HL-60 (cell line): ENCODE data around the gene ZRANB1.

ENCODE experiments used
- DNase-seq, 2 experiments: peaks; one replicate each; pipeline ENCODE4 v3.0.0-alpha.2; 2010 to 2020; ENCODE audit warnings: low read depth in 1 of 2, low spot score in 1 of 2
- H3K27ac ChIP-seq: fragments of 250-450 bp; sonication (Bioruptor Pico); replicated peaks from 2 replicates; pipeline ENCODE4 v1.5.1; 2020; ENCODE audit warnings: mild to moderate bottlenecking, moderate library complexity
- H3K27me3 ChIP-seq: fragments of 250-450 bp; sonication (Bioruptor Pico); 2 replicates; pipeline ENCODE4 v1.5.1; 2021; ENCODE audit warnings: mild to moderate bottlenecking, moderate library complexity; ENCODE audit not compliant: insufficient read depth, poor library complexity, severe bottlenecking
- H3K4me3 ChIP-seq: replicated peaks from 2 replicates; pipeline ENCODE4 v1.5.1; 2011; ENCODE audit warnings: mild to moderate bottlenecking, control low read depth, low read length; ENCODE audit not compliant: insufficient read depth
- GABPA ChIP-seq: IDR thresholded peaks from 2 replicates; pipeline ENCODE4 v1.6.1; 2012; ENCODE audit warnings: low read depth
- POLR2AphosphoS5 ChIP-seq: IDR thresholded peaks from 2 replicates; pipeline ENCODE4 v1.6.1; 2012; ENCODE audit warnings: low read depth
- SPI1 ChIP-seq: IDR thresholded peaks from 2 replicates; pipeline ENCODE4 v1.6.1; 2012; ENCODE audit warnings: low read depth, mild to moderate bottlenecking, borderline replicate concordance
- TF ChIP-seq, protein P1 (sequence below): IDR thresholded peaks from 2 replicates; pipeline ENCODE4 v1.6.1; 2012; ENCODE audit warnings: low read depth; ENCODE audit not compliant: insufficient replicate concordance
- TF ChIP-seq, protein P2 (sequence below): IDR thresholded peaks from one replicate; pipeline ENCODE4 v1.5.1; 2011; ENCODE audit warnings: low read length, control low read depth, inconsistent platforms; ENCODE audit not compliant: insufficient read depth

The ZRANB1 gene

DNA sequence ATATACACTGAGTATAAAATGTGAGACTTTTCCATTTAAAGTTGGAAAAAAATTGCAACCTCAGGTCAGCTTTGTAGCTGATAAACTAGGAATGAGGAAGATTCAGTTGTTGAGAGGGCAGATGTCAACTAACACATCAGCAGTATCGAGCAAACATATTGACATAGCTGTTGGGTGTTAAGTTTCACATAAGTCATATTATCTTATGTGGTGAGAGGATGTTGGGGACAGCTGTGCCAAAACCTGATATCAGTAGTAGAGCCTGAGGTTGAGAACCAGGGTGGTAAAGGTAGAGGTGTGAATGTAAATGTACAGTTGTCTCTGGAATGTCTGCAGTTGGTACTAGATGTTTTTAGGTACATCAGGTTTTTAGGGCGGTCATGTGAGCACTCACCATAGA lies 5.0 kb downstream of the ZRANB1 start:
- TF ChIP-seq SPI1 (no peak), POLR2AphosphoS5 (no peak), GABPA (no peak)
- TF ChIP-seq, protein P1, sequence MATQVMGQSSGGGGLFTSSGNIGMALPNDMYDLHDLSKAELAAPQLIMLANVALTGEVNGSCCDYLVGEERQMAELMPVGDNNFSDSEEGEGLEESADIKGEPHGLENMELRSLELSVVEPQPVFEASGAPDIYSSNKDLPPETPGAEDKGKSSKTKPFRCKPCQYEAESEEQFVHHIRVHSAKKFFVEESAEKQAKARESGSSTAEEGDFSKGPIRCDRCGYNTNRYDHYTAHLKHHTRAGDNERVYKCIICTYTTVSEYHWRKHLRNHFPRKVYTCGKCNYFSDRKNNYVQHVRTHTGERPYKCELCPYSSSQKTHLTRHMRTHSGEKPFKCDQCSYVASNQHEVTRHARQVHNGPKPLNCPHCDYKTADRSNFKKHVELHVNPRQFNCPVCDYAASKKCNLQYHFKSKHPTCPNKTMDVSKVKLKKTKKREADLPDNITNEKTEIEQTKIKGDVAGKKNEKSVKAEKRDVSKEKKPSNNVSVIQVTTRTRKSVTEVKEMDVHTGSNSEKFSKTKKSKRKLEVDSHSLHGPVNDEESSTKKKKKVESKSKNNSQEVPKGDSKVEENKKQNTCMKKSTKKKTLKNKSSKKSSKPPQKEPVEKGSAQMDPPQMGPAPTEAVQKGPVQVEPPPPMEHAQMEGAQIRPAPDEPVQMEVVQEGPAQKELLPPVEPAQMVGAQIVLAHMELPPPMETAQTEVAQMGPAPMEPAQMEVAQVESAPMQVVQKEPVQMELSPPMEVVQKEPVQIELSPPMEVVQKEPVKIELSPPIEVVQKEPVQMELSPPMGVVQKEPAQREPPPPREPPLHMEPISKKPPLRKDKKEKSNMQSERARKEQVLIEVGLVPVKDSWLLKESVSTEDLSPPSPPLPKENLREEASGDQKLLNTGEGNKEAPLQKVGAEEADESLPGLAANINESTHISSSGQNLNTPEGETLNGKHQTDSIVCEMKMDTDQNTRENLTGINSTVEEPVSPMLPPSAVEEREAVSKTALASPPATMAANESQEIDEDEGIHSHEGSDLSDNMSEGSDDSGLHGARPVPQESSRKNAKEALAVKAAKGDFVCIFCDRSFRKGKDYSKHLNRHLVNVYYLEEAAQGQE, result no peak
- TF ChIP-seq, protein P2, sequence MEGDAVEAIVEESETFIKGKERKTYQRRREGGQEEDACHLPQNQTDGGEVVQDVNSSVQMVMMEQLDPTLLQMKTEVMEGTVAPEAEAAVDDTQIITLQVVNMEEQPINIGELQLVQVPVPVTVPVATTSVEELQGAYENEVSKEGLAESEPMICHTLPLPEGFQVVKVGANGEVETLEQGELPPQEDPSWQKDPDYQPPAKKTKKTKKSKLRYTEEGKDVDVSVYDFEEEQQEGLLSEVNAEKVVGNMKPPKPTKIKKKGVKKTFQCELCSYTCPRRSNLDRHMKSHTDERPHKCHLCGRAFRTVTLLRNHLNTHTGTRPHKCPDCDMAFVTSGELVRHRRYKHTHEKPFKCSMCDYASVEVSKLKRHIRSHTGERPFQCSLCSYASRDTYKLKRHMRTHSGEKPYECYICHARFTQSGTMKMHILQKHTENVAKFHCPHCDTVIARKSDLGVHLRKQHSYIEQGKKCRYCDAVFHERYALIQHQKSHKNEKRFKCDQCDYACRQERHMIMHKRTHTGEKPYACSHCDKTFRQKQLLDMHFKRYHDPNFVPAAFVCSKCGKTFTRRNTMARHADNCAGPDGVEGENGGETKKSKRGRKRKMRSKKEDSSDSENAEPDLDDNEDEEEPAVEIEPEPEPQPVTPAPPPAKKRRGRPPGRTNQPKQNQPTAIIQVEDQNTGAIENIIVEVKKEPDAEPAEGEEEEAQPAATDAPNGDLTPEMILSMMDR, result no peak
- Histone ChIP-seq H3K4me3 (no peak overlapping the region), H3K27ac (no peak overlapping the region), H3K27me3 (no peaks in the 10 kb centered on the region)
- no peak for DNase-seq

DNA sequence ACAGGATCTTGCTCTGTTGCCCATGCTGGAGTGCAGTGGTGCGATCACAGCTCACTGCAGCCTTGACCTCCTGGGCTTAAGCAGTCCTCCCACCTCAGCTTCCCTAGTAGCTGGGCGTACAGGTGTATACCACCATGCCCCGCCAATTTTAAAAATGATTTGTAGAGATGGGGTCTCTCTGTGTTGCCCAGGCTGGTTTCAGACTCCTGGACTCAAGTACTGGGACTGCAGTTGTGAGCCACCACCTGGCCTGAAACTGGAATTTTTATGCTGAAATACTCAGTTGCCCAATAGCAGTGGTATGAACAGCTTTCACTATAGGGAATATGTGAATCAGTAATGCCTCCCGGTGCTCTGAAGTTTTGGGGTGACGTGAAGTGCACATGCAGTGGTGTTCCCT lies 7.6 kb downstream of the ZRANB1 start:
- no peak for TF ChIP-seq GABPA
- TF ChIP-seq, protein P2, result no peak
- no peak for TF ChIP-seq SPI1
- TF ChIP-seq, protein P1, result no peak
- no peak for TF ChIP-seq POLR2AphosphoS5

DNA sequence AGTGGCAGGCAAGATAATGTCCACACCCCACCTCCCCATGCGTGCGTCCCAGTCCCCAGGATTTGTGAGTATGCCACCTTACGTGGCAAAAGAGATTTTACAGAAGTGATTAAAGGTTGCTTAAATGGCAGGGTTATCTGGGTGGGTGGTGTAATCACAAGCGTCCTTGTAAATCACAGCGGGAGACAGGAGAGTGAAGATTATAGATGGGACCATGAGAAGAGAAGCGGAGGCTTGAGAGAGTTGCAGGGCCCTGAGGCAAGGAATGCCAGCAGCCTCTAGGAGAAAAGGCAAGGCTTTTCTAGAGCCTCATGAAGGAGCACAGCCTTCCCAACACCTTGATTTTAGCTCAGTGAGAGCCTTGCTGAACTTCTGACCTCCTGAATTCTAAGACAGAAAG lies 10.2 kb downstream of the ZRANB1 start:
- no peak overlapping the region for H3K4me3 ChIP-seq
- no peak for DNase-seq

More for the DNA sequence above, 7.6 kb downstream of the ZRANB1 start:
- Histone ChIP-seq H3K4me3 (no peak overlapping the region), H3K27me3 (no peaks in the 10 kb centered on the region), H3K27ac (no peak overlapping the region)
- DNase-seq, result no peak

More for the DNA sequence above, 10.2 kb downstream of the ZRANB1 start:
- Histone ChIP-seq H3K27ac (no peak overlapping the region), H3K27me3 (no peaks in the 10 kb centered on the region)
- TF ChIP-seq, protein P2, result no peak
- TF ChIP-seq POLR2AphosphoS5, result no peak
- TF ChIP-seq SPI1, result no peak
- TF ChIP-seq GABPA, result no peak
- TF ChIP-seq, protein P1, result no peak
